CD4-positive, alpha-beta T cell (primary cell): ENCODE results near the gene GSDME. TPM values are rescaled to one million over a fixed set of nuclear protein-coding genes. Genes with fewer than 3 reads are reported as not detected.

Source experiments
- ATAC-seq: fragments of 200-7000 bp; cut with Tn5 transposase; one replicate; pipeline ENCODE4 v1.10.0; 2022; ENCODE audit warnings: mild to moderate bottlenecking; ENCODE audit not compliant: poor library complexity
- CTCF ChIA-PET: fragments of 350-600 bp; sonication (Branson Sonifier 250); formaldehyde crosslinking; loops from one replicate; lab custom pipeline; 2021; ENCODE audit warnings: antibody characterized with exemption, inconsistent platforms; lab: Charles Lee
- POLR2A ChIA-PET: fragments of 350-600 bp; sonication (Branson Sonifier 250); formaldehyde crosslinking; loops from one replicate; lab custom pipeline; 2021; ENCODE audit warnings: antibody characterized with exemption, inconsistent platforms; lab: Charles Lee
- DNase-seq, 14 experiments: peaks; one replicate each; pipeline ENCODE4 v3.0.0-alpha.2; 2013 to 2020; ENCODE audit warnings: mixed read lengths in 2 of 14
- H3K27ac ChIP-seq, 2 donors: one replicate each; pipeline versions ENCODE4 v1.5.1 to v1.7.0; 2013; ENCODE audit warnings: low read length in 2 of 2, low read depth in 1 of 2, mild to moderate bottlenecking in 1 of 2
- H3K27me3 ChIP-seq, 2 experiments: 1 replicate in 1 of 2; 2 replicates in 1 of 2; pipeline versions ENCODE4 v1.6.1 to v1.7.0; 2013; ENCODE audit warnings: low read length in 2 of 2, control low read depth in 1 of 2, mild to moderate bottlenecking in 1 of 2, moderate library complexity in 1 of 2; ENCODE audit not compliant: insufficient read depth in 2 of 2, control insufficient read depth in 1 of 2
- H3K36me3 ChIP-seq: one replicate; pipeline ENCODE4 v1.6.1; 2013; ENCODE audit warnings: low read length, control low read depth; ENCODE audit not compliant: insufficient read depth
- H3K4me1 ChIP-seq: one replicate; pipeline ENCODE4 v1.6.1; 2013; ENCODE audit warnings: low read length, control low read depth; ENCODE audit not compliant: insufficient read depth
- H3K4me3 ChIP-seq: one replicate; pipeline ENCODE4 v1.5.1; 2013; ENCODE audit warnings: mild to moderate bottlenecking, low read length, moderate library complexity
- H3K9me3 ChIP-seq, 2 experiments: 1 replicate in 1 of 2; 2 replicates in 1 of 2; pipeline versions ENCODE4 v1.6.1 to v1.7.0; 2013; ENCODE audit warnings: low read length in 2 of 2, mild to moderate bottlenecking in 2 of 2, control low read depth in 1 of 2, moderate library complexity in 1 of 2; ENCODE audit not compliant: control insufficient read depth in 1 of 2, insufficient read depth in 1 of 2
- H3K27ac Mint-ChIP-seq: one replicate; pipeline ENCODE4 v1.8.0; 2020; ENCODE audit warnings: mixed read lengths
- H3K27me3 Mint-ChIP-seq: one replicate; pipeline ENCODE4 v1.8.0; 2021; ENCODE audit warnings: mixed read lengths
- H3K36me3 Mint-ChIP-seq: one replicate; pipeline ENCODE4 v1.8.0; 2021; ENCODE audit warnings: low read depth, mixed read lengths
- H3K4me1 Mint-ChIP-seq: one replicate; pipeline ENCODE4 v1.8.0; 2021; ENCODE audit warnings: low read depth, mixed read lengths
- H3K4me3 Mint-ChIP-seq: one replicate; pipeline ENCODE4 v1.8.0; 2020; ENCODE audit warnings: mild to moderate bottlenecking, mixed read lengths
- H3K9me3 Mint-ChIP-seq: one replicate; pipeline ENCODE4 v1.8.0; 2020; ENCODE audit warnings: mixed read lengths
- intact Hi-C, 2 experiments: fragments of 100-400 bp; cut with DNase I in 1 of 2; cut with micrococcal nuclease in 1 of 2; formaldehyde crosslinking; loops; one replicate each; pipeline versions ENCODE4 v1.15.1 to v1.9.0; 2023 to 2025; cut with DNase I, micrococcal nuclease
- total RNA-seq, 174 experiments: library from RNA in 2 of 174; stranded (reverse) in 2 of 174; gene quantifications; one replicate each; pipeline ENCODE4 v1.2.3 and lab custom pipeline; 2021 to 2026
- TF ChIP-seq, protein P1 (sequence below): fragments of 200-600 bp; IDR thresholded peaks from one replicate; pipeline ENCODE4 v1.8.0; 2022; ENCODE audit warnings: antibody characterized with exemption, mild to moderate bottlenecking

The GSDME gene
- total RNA-seq, 2 experiments from 2014 or later: 0.19 TPM; not detected in 1

DNA sequence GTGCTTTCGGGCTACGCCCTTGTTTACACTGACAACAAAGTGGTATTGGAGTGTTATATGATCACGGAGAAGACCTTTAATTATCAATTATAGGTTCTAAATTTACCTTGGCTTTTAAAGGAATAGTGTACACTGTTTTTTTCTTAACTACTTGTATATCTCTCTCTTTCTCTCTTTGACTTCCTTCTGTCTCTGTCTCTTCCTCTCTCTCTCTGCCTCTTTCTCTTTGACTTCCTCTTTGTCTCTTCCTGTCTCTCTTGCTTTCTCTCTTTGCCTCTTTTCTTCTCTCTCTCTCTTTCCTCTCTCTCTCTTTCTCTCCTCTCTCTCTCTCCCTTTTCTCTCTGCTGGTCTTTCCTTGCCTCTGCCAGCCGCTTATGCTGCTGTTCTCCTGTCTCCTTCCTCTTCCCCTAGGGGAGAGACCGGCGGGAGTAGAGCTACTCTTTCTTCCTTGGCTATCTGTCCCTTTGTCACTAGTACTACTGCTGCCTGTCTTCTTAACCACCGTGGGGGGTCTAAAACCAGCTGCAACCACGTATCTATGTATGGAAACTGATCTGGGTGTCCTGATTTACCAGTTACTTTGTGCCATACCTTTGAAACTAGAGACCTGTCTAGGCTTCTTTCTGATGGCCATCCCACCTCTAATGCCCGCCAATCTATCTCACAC lies 36.9 kb upstream of the GSDME start:
- Histone ChIP-seq H3K36me3 (no peaks in the 10 kb centered on the region), H3K4me3 (no peak overlapping the region), H3K27ac (no peak overlapping the region), H3K27me3 (no peaks in the 10 kb centered on the region), H3K4me1 (peaks cover 6% of the 10 kb centered on the region), H3K9me3 (no peaks in the 10 kb centered on the region)
- Mint-ChIP-seq H3K36me3 (peaks cover 29% of the 10 kb centered on the region), H3K27me3 (no peaks in the 10 kb centered on the region), H3K9me3 (peaks cover 3% of the 10 kb centered on the region), H3K27ac (peak overlapping the region; percentile 6), H3K4me1 (peaks cover 21% of the 10 kb centered on the region), H3K4me3 (no peak overlapping the region)
- ATAC-seq (no peak), DNase-seq (no peak)
- TF ChIP-seq, protein P1, sequence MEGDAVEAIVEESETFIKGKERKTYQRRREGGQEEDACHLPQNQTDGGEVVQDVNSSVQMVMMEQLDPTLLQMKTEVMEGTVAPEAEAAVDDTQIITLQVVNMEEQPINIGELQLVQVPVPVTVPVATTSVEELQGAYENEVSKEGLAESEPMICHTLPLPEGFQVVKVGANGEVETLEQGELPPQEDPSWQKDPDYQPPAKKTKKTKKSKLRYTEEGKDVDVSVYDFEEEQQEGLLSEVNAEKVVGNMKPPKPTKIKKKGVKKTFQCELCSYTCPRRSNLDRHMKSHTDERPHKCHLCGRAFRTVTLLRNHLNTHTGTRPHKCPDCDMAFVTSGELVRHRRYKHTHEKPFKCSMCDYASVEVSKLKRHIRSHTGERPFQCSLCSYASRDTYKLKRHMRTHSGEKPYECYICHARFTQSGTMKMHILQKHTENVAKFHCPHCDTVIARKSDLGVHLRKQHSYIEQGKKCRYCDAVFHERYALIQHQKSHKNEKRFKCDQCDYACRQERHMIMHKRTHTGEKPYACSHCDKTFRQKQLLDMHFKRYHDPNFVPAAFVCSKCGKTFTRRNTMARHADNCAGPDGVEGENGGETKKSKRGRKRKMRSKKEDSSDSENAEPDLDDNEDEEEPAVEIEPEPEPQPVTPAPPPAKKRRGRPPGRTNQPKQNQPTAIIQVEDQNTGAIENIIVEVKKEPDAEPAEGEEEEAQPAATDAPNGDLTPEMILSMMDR: no peak
- ChIA-PET POLR2A (no interaction called here), CTCF (no interaction called here)
- intact Hi-C loops: no loop called here

DNA sequence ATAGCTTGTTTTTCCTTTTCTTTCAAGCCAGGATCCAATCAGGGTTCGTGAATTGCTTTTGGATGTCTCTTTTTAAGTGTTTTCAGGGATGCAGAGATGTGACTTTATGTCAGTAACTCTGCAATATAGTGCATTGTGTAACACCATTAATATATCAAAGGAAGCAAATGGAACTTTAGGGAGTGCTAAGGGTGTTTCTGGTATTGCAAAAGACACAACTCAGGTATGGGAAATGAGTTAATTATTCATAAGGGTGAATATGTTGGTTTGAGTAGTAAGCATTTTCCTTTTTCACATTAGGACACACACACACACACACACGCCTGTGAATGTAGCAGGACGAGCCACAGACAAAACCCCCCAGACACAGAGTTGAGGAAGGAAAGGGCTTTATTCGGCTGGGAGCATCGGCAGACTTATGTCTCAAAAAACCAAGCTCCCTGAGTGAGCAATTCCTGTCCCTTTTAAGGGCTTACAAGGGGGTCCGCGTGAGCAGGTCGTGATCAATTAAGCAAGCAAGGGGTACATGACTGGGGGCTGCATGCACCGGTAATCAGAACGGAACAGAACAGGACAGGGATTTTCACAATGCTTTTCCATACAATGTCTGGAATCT lies 31.8 kb upstream of the GSDME start:
- peaks cover 5% of the 10 kb centered on the region for H3K9me3 Mint-ChIP-seq
- H3K36me3 Mint-ChIP-seq: peaks cover under 1% of the 10 kb centered on the region
- CTCF ChIA-PET: no interaction called here
- peaks cover 4% of the 10 kb centered on the region for H3K4me1 Mint-ChIP-seq
- no peak overlapping the region for H3K4me3 ChIP-seq
- no peak for ATAC-seq
- no peaks in the 10 kb centered on the region for H3K36me3 ChIP-seq
- no peaks in the 10 kb centered on the region for H3K27me3 ChIP-seq
- no peak overlapping the region for H3K27ac ChIP-seq
- H3K4me3 Mint-ChIP-seq: no peak overlapping the region
- intact Hi-C loops: no loop called here
- no peaks in the 10 kb centered on the region for H3K27me3 Mint-ChIP-seq
- TF ChIP-seq, protein P1: no peak
- H3K9me3 ChIP-seq: no peaks in the 10 kb centered on the region
- no peak for DNase-seq
- H3K27ac Mint-ChIP-seq: no peak overlapping the region
- H3K4me1 ChIP-seq: peaks cover under 1% of the 10 kb centered on the region
- POLR2A ChIA-PET: no interaction called here

DNA sequence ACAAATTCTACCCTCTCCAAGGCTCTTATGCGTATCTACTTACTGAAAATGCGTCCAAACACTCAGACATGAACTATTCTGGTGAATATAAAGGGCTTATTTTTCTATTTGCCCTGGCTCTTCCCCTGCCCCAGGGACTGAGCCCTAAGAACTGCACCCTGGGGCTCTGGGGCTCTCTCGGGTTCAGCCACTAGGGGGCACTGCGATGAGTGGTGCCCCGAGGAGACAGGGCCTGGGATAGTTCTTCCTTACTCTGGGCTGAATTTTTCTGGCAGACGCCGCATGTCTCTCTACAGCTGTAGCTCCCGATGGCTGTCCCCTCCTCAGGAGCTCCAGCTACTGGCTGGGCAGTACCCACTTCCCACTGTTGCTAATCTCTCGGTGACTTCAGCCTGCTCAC lies 30.8 kb upstream of the GSDME start:
- peaks cover 6% of the 10 kb centered on the region for H3K36me3 Mint-ChIP-seq
- TF ChIP-seq, protein P1: peak; percentile 57
- no peaks in the 10 kb centered on the region for H3K27me3 ChIP-seq
- ChIA-PET CTCF (no interaction called here), POLR2A (no interaction called here)
- no peak overlapping the region for H3K4me3 ChIP-seq
- H3K9me3 Mint-ChIP-seq: peaks cover 5% of the 10 kb centered on the region
- H3K4me1 ChIP-seq: no peaks in the 10 kb centered on the region
- H3K4me3 Mint-ChIP-seq: no peak overlapping the region
- no peak overlapping the region for H3K27ac Mint-ChIP-seq
- ATAC-seq (no peak), DNase-seq (no peak)
- no peaks in the 10 kb centered on the region for H3K9me3 ChIP-seq
- H3K27ac ChIP-seq: no peak overlapping the region
- H3K36me3 ChIP-seq: no peaks in the 10 kb centered on the region
- no peaks in the 10 kb centered on the region for H3K27me3 Mint-ChIP-seq
- no peaks in the 10 kb centered on the region for H3K4me1 Mint-ChIP-seq
- intact Hi-C loops: no loop called here
